Esophagus squamous epithelium (tissue), 5 donors: Measurements from ENCODE around the gene TJAP1. TPM values are rescaled to one million over a fixed set of nuclear protein-coding genes. Genes with fewer than 3 reads are reported as not detected.
A peak's percentile ranks its signal among the peaks of the same experiment; 100 is the strongest.
"Not testable (repeated sequence)": the region's sequence is repeated elsewhere in the genome, so short reads cannot be mapped to it uniquely, and the experiment has no call there.

Experiments used
- DNase-seq: peaks from one replicate; lab custom pipeline; 2025; lab: John Stamatoyannopoulos, UW
- H3K27ac ChIP-seq, 4 donors: fragments of 200-600 bp; sonication (generic); one replicate each; pipeline ENCODE4 v1.5.1; 2016 to 2019; ENCODE audit warnings: mild to moderate bottlenecking in 1 of 4
- H3K27me3 ChIP-seq, 4 donors: fragments of 200-600 bp; sonication (generic); 1 replicate in 3 of 4; 2 replicates in 1 of 4; pipeline versions ENCODE4 v1.5.1 to v1.6.0; 2017 to 2021; ENCODE audit warnings: antibody characterized with exemption in 1 of 4
- H3K36me3 ChIP-seq, 3 donors: fragments of 200-600 bp; sonication (generic); one replicate each; pipeline ENCODE4 v1.5.1; 2016 to 2019
- H3K4me1 ChIP-seq, 3 donors: fragments of 200-600 bp; sonication (generic); one replicate each; pipeline ENCODE4 v1.5.1; 2017 to 2019
- H3K4me3 ChIP-seq, 4 donors: fragments of 200-600 bp; sonication (generic); 1 replicate in 3 of 4; 2 replicates in 1 of 4; pipeline ENCODE4 v1.5.1; 2016 to 2019; ENCODE audit warnings: mild to moderate bottlenecking in 2 of 4, moderate library complexity in 1 of 4
- H3K9me3 ChIP-seq, 3 donors: fragments of 200-600 bp; sonication (generic); one replicate each; pipeline ENCODE4 v1.5.1; 2016 to 2019
- CTCF ChIP-seq, 6 experiments: fragments of 450-650 bp in 4 of 6; fragments of 200-600 bp in 2 of 6; sonication (generic) in 2 of 6; IDR thresholded peaks; one replicate each; pipeline ENCODE4 v1.5.1; 2016 to 2019; ENCODE audit warnings: antibody characterized with exemption in 6 of 6, mild to moderate bottlenecking in 4 of 6, moderate library complexity in 4 of 6
- POLR2A ChIP-seq, 4 donors: fragments of 450-650 bp; IDR thresholded peaks; one replicate each; pipeline ENCODE4 v1.6.1; 2017; ENCODE audit warnings: antibody characterized with exemption in 4 of 4, mild to moderate bottlenecking in 4 of 4, moderate library complexity in 3 of 4
- WGBS, 2 donors: methylation state at CpG; one replicate each; pipeline ENCODE4 v1.1.5; 2018; 5-methylcytosine and 5-hydroxymethylcytosine counted together
- intact Hi-C: fragments of 100-400 bp; cut with DNase I; formaldehyde crosslinking; loops from one replicate; pipeline ENCODE4 v1.15.0; 2022
- total RNA-seq, 4 donors: library from RNA; depleted of rRNA; stranded (reverse); fragments of >200 nt; gene quantifications; one replicate each; pipeline ENCODE4 v1.1.0, GENCODE V29; 2016
- donor health status: DM: yes; HTN: yes; CAD: no.

Gene TJAP1
- total RNA-seq, 4 donors from 2014 or later = 9.5 to 20.2 (median 10.9) TPM

- no peak for DNase-seq
- 24 to 61% methylated on average over 2 to 6 of the region's 18 CpGs for WGBS, 2 donors
- intact Hi-C loops = loop anchor here (5.0 kb wide), 1 partner anchor 44 kb away; no protein-coding TSS in a partner anchor
- H3K4me3 ChIP-seq = no peak overlapping the region
- H3K27ac ChIP-seq = peak overlapping the region; percentile 47 to 75 (median 64)
- H3K27me3 ChIP-seq = peaks cover 0 to 33% (median 0%) of the 10 kb centered on the region in 4 donors
- TF ChIP-seq POLR2A (IDR thresholded peaks at IDR 0.05) (peak in 1 of 4 donors; percentile 13), CTCF (IDR thresholded peaks at IDR 0.05) (peak in 5 of 6 experiments; percentile 45 to 72 (median 68))
- peaks cover 18 to 52% (median 23%) of the 10 kb centered on the region in 3 donors for H3K4me1 ChIP-seq
- H3K36me3 ChIP-seq = peaks cover 18 to 44% (median 25%) of the 10 kb centered on the region in 3 donors
- H3K9me3 ChIP-seq = no peaks in the 10 kb centered on the region
Measured at GRCh38 chr6:43496370-43497128, 19.2 kb downstream of the TJAP1 start.

- Histone ChIP-seq H3K9me3 (no peaks in the 10 kb centered on the region), H3K4me1 (peaks cover 18 to 48% (median 23%) of the 10 kb centered on the region in 3 donors), H3K27ac (peak overlapping the region; percentile 47 to 75 (median 64)), H3K27me3 (peaks cover 0 to 29% (median 0%) of the 10 kb centered on the region in 4 donors), H3K36me3 (peaks cover 18 to 48% (median 26%) of the 10 kb centered on the region in 3 donors), H3K4me3 (no peak overlapping the region)
- 61 to 71% methylated on average over 5 of the region's 6 CpGs for WGBS, 2 donors
- DNase-seq = no peak
- TF ChIP-seq CTCF (IDR thresholded peaks at IDR 0.05) = no peak
- TF ChIP-seq POLR2A (IDR thresholded peaks at IDR 0.05) = no peak
- intact Hi-C loops = loop anchor here (5.0 kb wide), 1 partner anchor 45 kb away; no protein-coding TSS in a partner anchor
Measured at GRCh38 chr6:43497129-43497396, 19.7 kb downstream of the TJAP1 start.

- 88 to 94% methylated on average over 10 to 11 of the region's 12 CpGs for WGBS, 2 donors
- peaks cover 18 to 55% (median 32%) of the 10 kb centered on the region in 3 donors for H3K36me3 ChIP-seq
- peaks cover 14 to 42% (median 23%) of the 10 kb centered on the region in 3 donors for H3K4me1 ChIP-seq
- H3K9me3 ChIP-seq = no peaks in the 10 kb centered on the region
- intact Hi-C loops = loop anchor here (5.0 kb wide), 1 partner anchor 45 kb away; no protein-coding TSS in a partner anchor
- no peak overlapping the region for H3K27ac ChIP-seq
- TF ChIP-seq CTCF (IDR thresholded peaks at IDR 0.05) (no peak), POLR2A (IDR thresholded peaks at IDR 0.05) (no peak)
- DNase-seq = no peak
- no peak overlapping the region for H3K4me3 ChIP-seq
- peaks cover 0 to 23% (median 0%) of the 10 kb centered on the region in 4 donors for H3K27me3 ChIP-seq
Measured at GRCh38 chr6:43497689-43498088, 20.3 kb downstream of the TJAP1 start.

DNA sequence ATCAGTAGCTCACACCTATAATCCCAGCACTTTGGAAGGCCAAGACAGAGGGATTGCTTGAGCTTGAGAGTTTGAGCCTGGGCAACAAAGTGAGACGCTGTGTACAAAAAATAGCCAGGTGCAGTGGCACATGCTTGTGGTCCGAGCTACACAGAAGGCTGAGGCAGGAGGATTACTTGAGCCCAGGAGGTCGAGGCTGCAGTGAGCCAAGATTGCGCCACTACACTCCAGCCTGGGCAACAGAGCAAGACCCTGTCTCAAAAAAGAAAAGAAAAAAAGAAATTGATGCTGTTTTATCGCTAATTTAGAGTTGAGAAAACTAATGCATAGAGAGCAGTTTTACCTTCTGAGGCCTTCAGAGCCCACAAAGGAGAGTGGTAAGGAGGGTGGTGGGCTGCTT is 20.9 kb downstream of the TJAP1 start:
- peaks cover 13 to 36% (median 23%) of the 10 kb centered on the region in 3 donors for H3K4me1 ChIP-seq
- not testable (repeated sequence) for H3K9me3 ChIP-seq, H3K27ac ChIP-seq, DNase-seq, H3K4me3 ChIP-seq
- peaks cover 24 to 61% (median 35%) of the 10 kb centered on the region in 3 donors for H3K36me3 ChIP-seq
- intact Hi-C loops = loop anchor here (5.0 kb wide), 1 partner anchor 46 kb away; no protein-coding TSS in a partner anchor
- WGBS, 2 donors = 85 to 91% methylated on average over 5 of the region's 5 CpGs
- H3K27me3 ChIP-seq = peaks cover 0 to 17% (median 0%) of the 10 kb centered on the region in 4 donors

GRCh38 chr6:43499028-43499815 is 21.9 kb downstream of the TJAP1 start:
- Histone ChIP-seq H3K27ac (peak overlapping the region in 3 of 4 donors; percentile 16 to 39 (median 33)), H3K27me3 (peaks cover 0 to 8% (median 0%) of the 10 kb centered on the region in 4 donors), H3K4me3 (no peak overlapping the region), H3K4me1 (peaks cover 13 to 33% (median 23%) of the 10 kb centered on the region in 3 donors), H3K36me3 (peaks cover 27 to 70% (median 35%) of the 10 kb centered on the region in 3 donors), H3K9me3 (no peaks in the 10 kb centered on the region)
- WGBS, 2 donors = 63 to 86% methylated on average over 5 of the region's 12 CpGs
- no peak for TF ChIP-seq POLR2A (IDR thresholded peaks at IDR 0.05)
- no peak for TF ChIP-seq CTCF (IDR thresholded peaks at IDR 0.05)
- no peak for DNase-seq
- intact Hi-C loops = loop anchor here (5.0 kb wide), 1 partner anchor 47 kb away; no protein-coding TSS in a partner anchor
